Vagina (tissue), 2 donors: ENCODE results near the gene TBX4. TPM values are rescaled to one million over a fixed set of nuclear protein-coding genes. Genes with fewer than 3 reads are reported as not detected.

Experiments used
- DNase-seq, 2 donors: peaks; one replicate each; pipeline ENCODE4 v3.0.0-alpha.2; 2017; ENCODE audit errors: extremely low spot score in 2 of 2
- H3K27ac ChIP-seq: fragments of 200-600 bp; sonication (generic); one replicate; pipeline ENCODE4 v1.5.1; 2019
- H3K27me3 ChIP-seq: fragments of 200-600 bp; sonication (generic); one replicate; pipeline ENCODE4 v1.5.1; 2019
- H3K36me3 ChIP-seq, 2 donors: fragments of 200-600 bp; sonication (generic); one replicate each; pipeline ENCODE4 v1.5.1; 2017 to 2019
- H3K4me1 ChIP-seq: fragments of 200-600 bp; sonication (generic); one replicate; pipeline ENCODE4 v1.5.1; 2019
- H3K4me3 ChIP-seq, 2 donors: fragments of 200-600 bp; sonication (generic); 1 replicate in 1 of 2; 2 replicates in 1 of 2; pipeline ENCODE4 v1.5.1; 2016 to 2019
- H3K9me3 ChIP-seq: fragments of 200-600 bp; sonication (generic); one replicate; pipeline ENCODE4 v1.5.1; 2019
- POLR2A ChIP-seq, 2 donors: fragments of 450-650 bp; IDR thresholded peaks; one replicate each; pipeline ENCODE4 v1.6.1; 2017; ENCODE audit warnings: antibody characterized with exemption in 2 of 2, mild to moderate bottlenecking in 2 of 2, moderate library complexity in 2 of 2
- POLR2AphosphoS5 ChIP-seq, 2 donors: sonication (generic); formaldehyde crosslinking; IDR thresholded peaks; one replicate each; pipeline ENCODE4 v1.9.0; 2017; ENCODE audit warnings: antibody characterized with exemption in 2 of 2, mild to moderate bottlenecking in 2 of 2, low read depth in 1 of 2; ENCODE audit not compliant: insufficient read depth in 1 of 2
- intact Hi-C: fragments of 100-400 bp; cut with DNase I; formaldehyde crosslinking; loops from one replicate; pipeline ENCODE4 v1.15.1; 2023
- total RNA-seq: library from RNA; depleted of rRNA; stranded (reverse); fragments of >200 nt; gene quantifications from one replicate; pipeline ENCODE4 v1.2.3, GENCODE V29; 2016
- TF ChIP-seq, protein P1 (sequence below), 3 experiments: fragments of 450-650 bp in 2 of 3; fragments of 200-600 bp in 1 of 3; sonication (generic) in 1 of 3; IDR thresholded peaks; one replicate each; pipeline ENCODE4 v1.5.1; 2017 to 2019; ENCODE audit warnings: antibody characterized with exemption in 3 of 3, mild to moderate bottlenecking in 2 of 3, moderate library complexity in 2 of 3

TBX4 gene
- total RNA-seq, 1 donor from 2014 or later: not detected

- no peaks in the 10 kb centered on the region for H3K36me3 ChIP-seq
- DNase-seq: no peak
- no peaks in the 10 kb centered on the region for H3K9me3 ChIP-seq
- intact Hi-C loops: no loop called here
- TF ChIP-seq POLR2AphosphoS5 (IDR thresholded peaks at IDR 0.05; ENCODE audit: insufficient read depth in 1 of 2, low read depth in 1 of 2) (no peak), POLR2A (IDR thresholded peaks at IDR 0.05) (no peak)
- TF ChIP-seq, protein P1, sequence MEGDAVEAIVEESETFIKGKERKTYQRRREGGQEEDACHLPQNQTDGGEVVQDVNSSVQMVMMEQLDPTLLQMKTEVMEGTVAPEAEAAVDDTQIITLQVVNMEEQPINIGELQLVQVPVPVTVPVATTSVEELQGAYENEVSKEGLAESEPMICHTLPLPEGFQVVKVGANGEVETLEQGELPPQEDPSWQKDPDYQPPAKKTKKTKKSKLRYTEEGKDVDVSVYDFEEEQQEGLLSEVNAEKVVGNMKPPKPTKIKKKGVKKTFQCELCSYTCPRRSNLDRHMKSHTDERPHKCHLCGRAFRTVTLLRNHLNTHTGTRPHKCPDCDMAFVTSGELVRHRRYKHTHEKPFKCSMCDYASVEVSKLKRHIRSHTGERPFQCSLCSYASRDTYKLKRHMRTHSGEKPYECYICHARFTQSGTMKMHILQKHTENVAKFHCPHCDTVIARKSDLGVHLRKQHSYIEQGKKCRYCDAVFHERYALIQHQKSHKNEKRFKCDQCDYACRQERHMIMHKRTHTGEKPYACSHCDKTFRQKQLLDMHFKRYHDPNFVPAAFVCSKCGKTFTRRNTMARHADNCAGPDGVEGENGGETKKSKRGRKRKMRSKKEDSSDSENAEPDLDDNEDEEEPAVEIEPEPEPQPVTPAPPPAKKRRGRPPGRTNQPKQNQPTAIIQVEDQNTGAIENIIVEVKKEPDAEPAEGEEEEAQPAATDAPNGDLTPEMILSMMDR (IDR thresholded peaks at IDR 0.05): no peak
- no peaks in the 10 kb centered on the region for H3K4me1 ChIP-seq
- no peaks in the 10 kb centered on the region for H3K27me3 ChIP-seq
- no peak overlapping the region for H3K27ac ChIP-seq
- H3K4me3 ChIP-seq: no peak overlapping the region
Observed at GRCh38 chr17:61532826-61533225, 80.6 kb downstream of the TBX4 start.

DNA sequence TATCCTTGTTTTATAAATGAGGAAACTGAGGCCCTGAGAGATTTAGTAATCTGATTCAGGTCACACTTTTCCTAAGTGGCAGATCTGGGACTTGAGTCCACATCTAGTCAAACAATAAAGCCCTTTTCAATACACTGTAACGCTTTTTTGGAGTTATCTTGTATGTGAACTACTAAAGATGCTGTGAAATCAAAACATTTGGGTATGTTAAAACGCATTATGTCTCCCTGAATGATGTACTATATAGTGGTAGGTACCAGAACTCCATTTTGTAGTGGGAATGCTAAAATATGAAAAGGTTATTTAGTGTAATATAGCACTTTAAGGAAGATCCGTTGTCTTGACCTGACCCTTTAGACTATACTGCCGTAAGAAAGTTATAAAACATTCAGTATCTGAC, 81.6 kb downstream of the TBX4 start:
- H3K27me3 ChIP-seq: no peaks in the 10 kb centered on the region
- H3K27ac ChIP-seq: no peak overlapping the region
- no peak for DNase-seq
- H3K4me3 ChIP-seq: no peak overlapping the region
- intact Hi-C loops: no loop called here
- no peaks in the 10 kb centered on the region for H3K36me3 ChIP-seq
- TF ChIP-seq POLR2AphosphoS5 (IDR thresholded peaks at IDR 0.05; ENCODE audit: insufficient read depth in 1 of 2, low read depth in 1 of 2) (no peak), POLR2A (IDR thresholded peaks at IDR 0.05) (no peak)
- TF ChIP-seq, protein P1 (IDR thresholded peaks at IDR 0.05): no peak
- no peaks in the 10 kb centered on the region for H3K9me3 ChIP-seq
- no peaks in the 10 kb centered on the region for H3K4me1 ChIP-seq

DNA sequence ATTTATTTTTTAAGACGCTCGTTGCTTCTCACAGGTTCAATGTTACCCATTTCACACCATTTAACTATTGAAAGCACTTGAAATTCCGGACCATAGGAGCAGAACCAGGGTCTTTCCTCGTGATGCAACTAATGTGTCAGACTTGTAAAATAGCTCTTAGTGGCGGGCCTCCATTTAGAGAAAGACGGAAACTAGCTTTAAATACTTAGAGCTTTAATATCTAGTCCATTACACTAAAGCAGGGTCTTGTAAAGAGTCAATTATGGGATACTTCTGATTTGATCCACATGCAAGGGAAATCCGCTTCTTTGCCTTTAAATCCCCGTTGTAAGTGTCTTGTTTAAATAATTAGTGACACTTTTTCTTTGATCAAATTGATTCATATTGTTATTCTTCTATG, 82.2 kb downstream of the TBX4 start:
- H3K4me3 ChIP-seq: no peak overlapping the region
- H3K4me1 ChIP-seq: no peaks in the 10 kb centered on the region
- intact Hi-C loops: no loop called here
- H3K36me3 ChIP-seq: no peaks in the 10 kb centered on the region
- no peak for DNase-seq
- no peaks in the 10 kb centered on the region for H3K9me3 ChIP-seq
- H3K27me3 ChIP-seq: no peaks in the 10 kb centered on the region
- H3K27ac ChIP-seq: no peak overlapping the region
- TF ChIP-seq, protein P1 (IDR thresholded peaks at IDR 0.05): no peak
- no peak for TF ChIP-seq POLR2A (IDR thresholded peaks at IDR 0.05)
- TF ChIP-seq POLR2AphosphoS5 (IDR thresholded peaks at IDR 0.05; ENCODE audit: insufficient read depth in 1 of 2, low read depth in 1 of 2): no peak

Other genes with a start within 250 kb of the TBX4 start
- 9.8 TPM for gene TBX2, start 52.6 kb upstream of the TBX4 start, total RNA-seq
- gene NACA2, start 138.8 kb downstream of the TBX4 start, total RNA-seq: not detected